CD4-positive, alpha-beta T cell treated with Interleukin-12 subunit alpha and Interleukin-12 subunit beta, for 1 hour (primary cell): ENCODE results near the gene ACCSL.

Experiments
- DNase-seq: peaks from one replicate; pipeline ENCODE4 v3.0.0-alpha.2; 2020

The ACCSL gene

DNA sequence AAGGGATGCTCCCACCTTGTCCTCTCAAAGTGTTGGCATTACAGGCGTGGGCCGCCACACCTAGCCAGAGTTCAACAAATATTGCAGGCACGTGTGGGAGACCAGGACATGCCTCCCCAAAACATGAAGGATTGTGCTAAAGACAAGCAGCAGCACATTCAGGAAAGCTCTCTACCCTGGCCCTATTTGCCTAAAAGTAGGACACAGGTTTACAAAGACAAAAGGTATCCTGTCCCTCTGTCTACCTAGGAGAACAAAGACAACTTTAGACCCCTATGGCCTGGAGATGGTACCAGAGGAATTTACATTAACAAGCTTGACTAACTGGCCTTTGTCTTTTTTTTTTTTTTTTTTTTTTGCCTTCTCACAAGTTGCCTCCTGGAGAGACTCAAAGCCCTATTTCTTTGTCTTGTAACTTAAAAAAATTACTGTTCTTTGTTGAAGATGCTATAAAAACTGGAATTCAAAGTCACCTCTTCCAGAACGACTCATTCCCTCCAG is 17.4 kb downstream of the ACCSL start:
- no peak for DNase-seq

- DNase-seq = peak; percentile 90
Observed at GRCh38 chr11:44065841-44066731, 18.3 kb downstream of the ACCSL start, which contains the start of gene ACCS. ACCS (plus strand) TSS chr11:44066270; CDS start chr11:44067628, 1,358 bp downstream.

GRCh38 chr11:44066732-44067141 is 19.0 kb downstream of the ACCSL start:
- DNase-seq = no peak

DNA sequence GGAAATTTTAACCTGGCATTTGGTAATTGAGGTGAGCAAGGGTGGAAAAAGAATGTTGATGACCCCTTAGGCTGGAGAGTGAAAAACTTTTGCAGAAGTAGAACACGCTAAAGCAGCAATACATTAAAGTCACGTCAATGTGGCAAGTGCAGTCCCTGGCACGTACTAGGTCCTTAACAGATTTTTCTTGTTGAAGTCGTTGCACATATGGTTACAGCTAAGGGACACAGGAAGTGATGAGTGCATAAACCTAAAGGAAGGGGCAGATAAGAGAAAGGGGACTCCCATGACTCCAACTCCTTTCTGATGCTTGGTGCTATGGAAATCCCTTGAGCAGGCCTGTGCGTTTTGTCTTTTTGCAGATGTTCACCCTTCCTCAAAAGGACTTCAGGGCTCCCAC is 19.5 kb downstream of the ACCSL start:
- DNase-seq = no peak

DNA sequence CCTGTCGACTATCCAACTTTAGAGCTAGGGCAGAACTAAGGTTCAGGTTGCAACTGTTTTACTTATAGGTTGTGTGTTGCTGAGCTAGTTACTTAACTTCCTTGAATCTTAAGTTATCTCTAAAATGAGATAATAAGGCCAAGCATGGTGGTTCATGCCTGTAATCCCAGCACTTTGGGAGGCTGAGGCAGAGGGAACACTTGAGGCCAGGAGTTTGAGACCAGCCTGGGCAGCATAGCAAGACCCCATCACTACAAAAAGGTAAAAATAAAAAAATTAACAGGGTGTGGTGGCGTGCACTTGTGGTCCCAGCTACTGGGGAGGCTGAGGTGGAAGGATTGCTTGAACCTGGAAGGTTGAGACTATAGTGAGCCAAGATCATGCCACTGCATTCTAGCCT is 20.4 kb downstream of the ACCSL start:
- DNase-seq = no peak

- DNase-seq = no peak
Observed at GRCh38 chr11:44071157-44071556, 23.4 kb downstream of the ACCSL start.

DNA sequence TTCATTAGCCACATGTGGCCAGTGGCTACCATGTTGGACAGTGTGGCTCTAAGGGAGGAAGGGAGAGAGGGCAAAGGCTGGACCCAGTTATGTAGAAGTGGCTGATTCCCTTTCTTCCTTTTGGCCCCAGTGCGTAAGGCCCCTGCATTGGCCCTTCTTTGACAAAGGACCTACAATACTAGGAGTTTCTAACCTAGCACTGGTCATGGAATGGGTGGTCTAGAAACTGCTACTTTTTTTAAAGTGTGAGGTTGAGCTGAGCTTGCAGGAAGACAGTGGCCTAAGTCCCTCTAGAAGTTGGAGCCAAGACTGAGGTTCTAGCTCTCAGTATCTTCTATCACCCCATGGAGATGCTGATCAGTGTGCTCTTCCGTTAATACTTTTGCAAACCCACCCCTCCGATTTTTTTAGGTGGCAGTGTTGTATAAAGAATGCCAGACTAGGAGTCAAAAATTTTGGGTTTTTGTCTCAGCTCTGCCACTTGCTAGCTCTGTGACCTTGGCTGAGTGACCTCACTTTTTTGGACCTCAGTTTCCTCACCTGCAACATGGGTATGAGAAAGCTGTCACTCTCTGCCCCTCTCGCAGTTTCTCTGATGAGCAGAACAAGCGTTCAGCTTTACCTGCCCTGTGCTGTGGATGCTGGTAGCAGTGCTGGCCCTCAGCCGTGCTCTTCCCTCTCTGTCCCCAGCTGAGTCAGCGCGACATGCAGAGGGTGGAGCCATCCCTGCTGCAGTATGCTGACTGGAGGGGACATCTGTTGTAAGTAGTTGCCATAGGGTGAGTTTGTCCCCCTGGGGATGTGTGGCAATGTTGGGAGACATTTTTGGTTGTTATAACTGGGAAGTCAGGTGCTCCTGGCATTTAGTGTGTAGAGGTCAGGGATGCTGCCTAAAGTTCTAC is 25.2 kb downstream of the ACCSL start:
- no peak for DNase-seq

DNA sequence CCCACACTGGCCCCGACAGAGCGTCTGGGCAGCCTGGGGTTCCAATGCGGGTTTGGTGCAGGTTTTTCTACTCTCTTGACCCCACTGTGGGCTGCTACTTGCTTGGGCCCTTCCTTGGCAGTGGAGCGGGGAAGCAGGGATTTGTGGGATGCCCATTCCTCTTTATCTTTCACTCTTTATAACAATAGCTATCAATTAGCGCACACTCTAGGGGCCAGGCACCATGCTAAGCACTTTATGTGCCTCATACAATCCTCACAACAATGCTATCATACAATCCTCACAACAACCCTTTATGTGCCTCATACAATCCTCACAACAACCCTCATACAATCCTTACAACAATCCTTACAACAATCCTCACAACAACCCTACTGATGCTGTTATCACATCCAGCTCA is 31.0 kb downstream of the ACCSL start:
- DNase-seq = no peak

- no peak for DNase-seq
Observed at GRCh38 chr11:44079376-44079775, 31.6 kb downstream of the ACCSL start.

DNA sequence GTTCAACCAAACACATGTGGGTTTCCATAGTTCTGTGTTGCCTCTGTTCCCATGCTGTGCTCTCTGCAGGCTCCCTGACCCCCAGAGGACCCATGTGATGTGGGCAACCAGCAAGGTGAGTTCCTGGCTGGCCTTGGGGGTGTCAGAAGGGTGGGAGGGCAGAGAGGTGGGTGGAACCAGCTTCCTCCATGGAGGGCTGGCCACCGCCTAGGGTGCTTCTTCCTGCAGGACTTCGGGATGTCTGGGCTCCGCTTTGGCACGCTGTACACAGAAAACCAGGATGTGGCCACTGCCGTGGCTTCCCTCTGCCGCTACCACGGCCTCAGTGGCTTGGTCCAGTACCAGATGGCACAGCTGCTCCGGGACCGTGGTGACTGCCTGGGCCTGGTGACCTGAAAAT is 33.2 kb downstream of the ACCSL start:
- DNase-seq = no peak

DNA sequence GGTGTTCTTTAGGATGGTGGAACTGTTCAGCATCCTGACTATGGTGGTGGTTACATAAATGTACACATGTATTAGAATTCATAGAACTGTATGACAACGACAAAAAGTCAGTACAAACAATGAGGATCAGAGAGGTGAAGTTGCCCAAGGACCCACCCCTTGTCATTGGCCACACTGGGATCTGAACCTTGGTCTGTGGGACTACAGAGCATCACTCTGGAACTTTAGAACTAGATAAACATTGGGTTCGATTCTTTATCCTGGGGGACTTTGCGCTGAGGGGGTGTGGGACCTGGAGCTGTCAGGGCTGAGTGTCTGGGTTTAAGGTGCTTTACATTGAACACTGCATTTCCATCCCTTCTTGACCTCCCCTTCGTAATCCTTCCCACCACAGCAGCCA is 34.9 kb downstream of the ACCSL start:
- DNase-seq = no peak

- no peak for DNase-seq
Observed at GRCh38 chr11:44083433-44083832, 35.7 kb downstream of the ACCSL start.

- no peak for DNase-seq
Observed at GRCh38 chr11:44083906-44084305, 36.1 kb downstream of the ACCSL start.

- no peak for DNase-seq
Observed at GRCh38 chr11:44085330-44085729, 37.5 kb downstream of the ACCSL start.

GRCh38 chr11:44088377-44088776 is 40.6 kb downstream of the ACCSL start:
- DNase-seq = no peak

DNA sequence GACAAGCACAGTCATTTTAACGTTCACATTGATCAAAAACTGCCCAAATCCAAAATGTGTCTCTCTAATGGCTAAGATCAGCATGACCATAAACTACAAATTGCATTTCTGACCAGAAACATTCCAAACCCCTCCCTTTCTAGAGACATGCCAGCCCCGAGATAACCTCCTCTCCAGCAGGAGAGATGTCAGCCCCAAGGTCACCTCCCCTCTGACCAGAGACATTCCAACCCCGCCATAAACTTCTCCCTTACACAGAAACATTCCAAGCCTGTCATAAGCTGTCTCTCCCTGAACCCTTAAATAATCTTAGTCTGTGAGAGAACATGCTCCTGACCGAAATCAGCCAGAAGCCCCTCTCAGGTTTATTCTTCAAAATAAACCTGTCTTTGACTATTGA is 41.1 kb downstream of the ACCSL start:
- no peak for DNase-seq

DNA sequence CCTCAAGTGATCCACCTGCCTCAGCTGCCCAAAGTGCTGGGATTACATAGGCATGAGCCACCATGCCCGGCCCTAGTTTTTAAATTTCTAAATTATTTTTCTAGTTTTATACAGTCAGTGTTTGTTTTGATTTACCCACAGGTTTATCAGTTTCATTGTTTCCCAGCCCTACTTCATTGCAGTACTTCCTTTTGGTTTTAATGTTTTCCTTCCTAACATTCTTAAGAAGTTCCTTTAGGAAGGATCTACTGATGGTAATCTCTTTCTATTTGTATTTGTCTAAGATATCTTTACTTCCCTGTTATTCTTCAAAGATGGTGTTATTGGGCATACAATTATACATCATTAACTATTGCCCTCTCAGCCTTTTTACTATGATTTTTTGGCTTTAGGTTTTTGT is 42.8 kb downstream of the ACCSL start:
- DNase-seq = no peak

DNA sequence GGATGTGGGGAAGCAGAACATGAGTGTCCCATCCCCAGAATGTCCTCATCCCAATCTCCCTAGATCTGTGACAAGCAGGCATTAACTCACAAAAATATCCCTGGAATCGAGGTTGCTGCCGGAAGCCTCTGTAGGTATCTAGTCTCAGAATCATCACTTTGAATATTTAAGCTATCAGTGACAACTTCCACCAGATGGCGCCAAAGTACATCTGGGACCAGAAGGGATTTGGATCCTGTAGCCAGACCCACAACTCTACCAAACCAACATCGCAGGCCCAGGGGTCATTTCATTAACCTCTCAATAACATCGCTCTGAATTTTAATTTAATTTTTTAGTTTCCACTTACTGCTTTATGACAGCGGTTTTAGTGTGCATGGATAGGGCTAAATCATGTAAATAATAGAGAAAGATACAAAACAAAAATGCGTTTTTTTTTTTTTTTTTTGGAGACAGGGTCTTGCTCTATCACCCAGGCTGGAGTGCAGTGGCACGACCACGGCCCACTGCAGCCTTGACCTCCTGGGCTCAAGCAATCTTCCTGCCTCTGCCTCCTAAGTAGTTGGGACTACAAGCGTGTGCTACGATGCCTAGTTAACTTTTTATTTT is 46.6 kb downstream of the ACCSL start:
- peak; percentile 82 for DNase-seq

- peak; percentile 89 for DNase-seq
Observed at GRCh38 chr11:44095506-44096359, 48.0 kb downstream of the ACCSL start, which contains the start of gene EXT2. EXT2 (plus strand) TSS chr11:44095678; CDS start chr11:44107713, 12,035 bp downstream.

GRCh38 chr11:44096360-44097185 is 48.8 kb downstream of the ACCSL start:
- no peak for DNase-seq

DNA sequence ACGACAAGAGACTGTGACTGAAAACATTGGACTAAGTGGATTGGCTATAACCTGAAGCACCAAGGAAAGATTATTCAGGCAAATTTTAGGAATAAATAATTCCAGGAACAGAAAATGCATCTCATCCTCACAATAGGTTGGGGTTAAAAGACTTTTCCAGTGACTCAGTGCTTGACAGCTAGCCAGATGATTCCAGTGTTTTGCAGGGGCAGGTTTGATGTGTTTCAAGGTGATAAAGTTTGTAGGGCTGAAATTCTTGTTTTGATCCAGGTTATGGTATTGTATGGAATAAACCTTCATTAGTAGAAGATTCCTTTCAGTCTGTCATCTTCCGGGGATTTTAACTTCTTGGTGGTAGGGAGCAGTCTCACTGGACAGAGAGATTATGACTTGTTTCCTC is 50.0 kb downstream of the ACCSL start:
- no peak for DNase-seq
